ENCODE results near the gene TMEM225. TPM values are rescaled to one million over a fixed set of nuclear protein-coding genes. Genes with fewer than 3 reads are reported as not detected.

Gene TMEM225
- total and polyA plus RNA-seq, 10 of the 15 experiments (the other 5 are each of a cell fraction or from before 2014, with no cell fraction given), result not detected

GRCh38 chr11:123904932-123905331, 19.5 kb upstream of the TMEM225 start (continued):
- TF ChIP-seq NFYB (IDR thresholded peaks at IDR 0.05; ENCODE audit: insufficient read depth, low read depth, low read length), result no peak
- TF ChIP-seq NRF1 (conservative IDR thresholded peaks at IDR 0.05; ENCODE audit: low read depth, low read length), result no peak
- TF ChIP-seq STAT3 (IDR thresholded peaks at IDR 0.05; ENCODE audit: low read depth, low read length), result no peak
- TF ChIP-seq IKZF1 (conservative IDR thresholded peaks at IDR 0.05), result no peak

GRCh38 chr11:123903932-123904331, 18.5 kb upstream of the TMEM225 start:
- DNase-seq (ENCODE audit: low read depth, low spot score) (no peak), FAIRE-seq (no peak), ATAC-seq (peak; percentile 54)
- POLR2A ChIA-PET, result no interaction called here
- BruUV-seq (replicated peaks), result no TSS peak
- Histone ChIP-seq H3K9ac (ENCODE audit: control insufficient read depth, insufficient read depth, low read length) (no peak overlapping the region), H3K4me2 (ENCODE audit: control insufficient read depth, insufficient read depth) (no peak overlapping the region), H4K20me1 (ENCODE audit: control insufficient read depth, insufficient read depth) (no peaks in the 10 kb centered on the region), H3K4me1 (ENCODE audit: control insufficient read depth, insufficient read depth, low read length) (peaks cover 6% of the 10 kb centered on the region; the same call in 1 of the 2 replicates), H3K27ac (ENCODE audit: control insufficient read depth, insufficient read depth) (no peak overlapping the region), H3K27me3 (replicated peaks in 1 of 2; ENCODE audit: control insufficient read depth in 2 of 2, insufficient read depth in 2 of 2, low read length in 1 of 2) (no peaks in the 10 kb centered on the region; a peak in 1 of 4 replicates), H3K9me3 (replicated peaks; ENCODE audit: control insufficient read depth, insufficient read depth, low read length) (no peaks in the 10 kb centered on the region), H2AFZ (ENCODE audit: control insufficient read depth, low read depth, low read length) (no peak overlapping the region), H3K4me3 (no peak overlapping the region), H3K79me2 (ENCODE audit: control insufficient read depth, insufficient read depth, low read length) (no peaks in the 10 kb centered on the region), H3K36me3 (ENCODE audit: control insufficient read depth in 2 of 2, insufficient read depth in 2 of 2, low read length in 1 of 2) (no peaks in the 10 kb centered on the region)
- RAD21 ChIA-PET (ENCODE audit: unreplicated experiment), result no interaction called here
- 3% methylated on average over 2 of the region's 2 CpGs for WGBS (ENCODE audit: insufficient coverage, insufficient replicate concordance, low lambda C conversion rate, missing lambda C conversion rate)
- SMC1A ChIA-PET (ENCODE audit: uncharacterized antibody, unreplicated experiment), result no interaction called here
- in situ Hi-C loops (cut with MboI), result no loop called here
- intact Hi-C loops (cut with micrococcal nuclease; ENCODE audit: unreplicated experiment), result no loop called here
- CTCF ChIA-PET, result no interaction called here
- TF ChIP-seq ELK1 (IDR thresholded peaks at IDR 0.05; ENCODE audit: low read depth, low read length) (no peak), RELB (IDR thresholded peaks at IDR 0.05; ENCODE audit: low read depth) (no peak), TCF12 (IDR thresholded peaks at IDR 0.05; ENCODE audit: low read depth, low read length) (no peak), ETV6 (conservative IDR thresholded peaks at IDR 0.05 in 1 of 2, IDR thresholded peaks at IDR 0.05 in 1 of 2; ENCODE audit: borderline replicate concordance in 1 of 2, low read depth in 1 of 2) (peak in 1 of 2 experiments; percentile 85; a peak in 2 of 4 replicates), NR2F1 (conservative IDR thresholded peaks at IDR 0.05) (no peak), FOS (IDR thresholded peaks at IDR 0.05; ENCODE audit: borderline replicate concordance, extremely low read depth, insufficient read length) (no peak), KDM1A (IDR thresholded peaks at IDR 0.05; ENCODE audit: borderline replicate concordance) (no peak), CBX5 (IDR thresholded peaks at IDR 0.05; ENCODE audit: low read depth) (no peak), MTA2 (IDR thresholded peaks at IDR 0.05; ENCODE audit: low read depth) (no peak), FOXK2 (IDR thresholded peaks at IDR 0.05) (no peak), PAX5 (IDR thresholded peaks at IDR 0.05; ENCODE audit: borderline replicate concordance, low read depth, low read length) (no peak), SMC3 (IDR thresholded peaks at IDR 0.05; ENCODE audit: borderline replicate concordance, low read length) (no peak), SIX5 (IDR thresholded peaks at IDR 0.05; ENCODE audit: low read depth, low read length, severe bottlenecking) (no peak), HCFC1 (IDR thresholded peaks at IDR 0.05; ENCODE audit: low read length) (no peak), PAX8 (IDR thresholded peaks at IDR 0.05) (no peak), POLR2AphosphoS2 (IDR thresholded peaks at IDR 0.05; ENCODE audit: low read depth, low read length) (no peak), NR2C1 (IDR thresholded peaks at IDR 0.05) (no peak), ZBTB33 (IDR thresholded peaks at IDR 0.05) (no peak)

Measured in GM12878 (cell line).